DMS 273 (cell line): Measurements from ENCODE around the gene MRPS14.
A peak's percentile ranks its signal among the peaks of the same experiment; 100 is the strongest.
"Not testable (repeated sequence)": the region's sequence is repeated elsewhere in the genome, so short reads cannot be mapped to it uniquely, and the experiment has no call there.

ENCODE experiments used
- DNase-seq: peaks from one replicate; lab custom pipeline; 2025; ENCODE audit not compliant: unreplicated experiment; lab: John Stamatoyannopoulos, UW

Gene MRPS14

DNA sequence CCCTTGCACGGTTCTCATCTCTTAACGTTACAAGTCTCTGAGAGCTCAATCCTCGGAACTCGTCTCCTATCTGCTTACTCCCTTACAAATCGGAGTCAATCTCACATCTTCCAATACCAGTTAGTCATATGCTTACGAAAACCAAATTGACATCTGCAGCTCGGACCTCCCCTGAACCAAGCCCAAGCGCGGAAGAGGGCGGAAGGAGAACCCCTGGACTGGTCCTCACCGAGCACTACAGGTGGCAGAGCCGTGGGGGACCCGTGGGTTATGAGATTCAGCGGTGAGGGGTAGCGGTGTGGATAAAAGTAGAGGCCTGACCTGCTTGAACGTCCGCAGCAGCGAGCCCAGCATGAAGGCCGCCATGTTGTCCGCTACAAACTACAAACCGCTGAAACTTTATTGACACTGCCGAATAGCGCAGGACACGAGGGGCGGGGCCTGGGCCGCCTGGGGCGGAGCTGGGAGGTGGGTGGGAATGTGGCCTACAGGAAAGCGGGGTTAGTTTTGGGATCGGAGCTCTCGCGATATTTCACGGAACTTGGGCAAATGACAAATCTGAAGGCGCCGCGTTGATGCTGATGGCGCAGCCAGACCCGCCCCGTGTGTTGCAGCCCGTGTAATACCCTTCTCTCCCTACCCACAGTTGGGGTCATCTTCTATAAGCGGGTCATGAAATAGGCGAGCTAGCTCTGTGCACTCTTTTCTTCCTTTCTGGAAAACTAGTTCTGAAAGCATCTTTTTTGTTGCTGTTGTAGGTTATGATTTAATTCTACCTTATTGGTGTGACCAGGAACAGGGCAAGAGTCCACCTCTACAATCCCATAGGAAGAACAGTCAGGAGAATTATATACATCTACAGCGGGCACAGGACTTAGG, at the start of gene MRPS14:
TSS of gene MRPS14 (minus strand) at position 383 of the 879 bp plus-strand sequence. CDS start at position 366, 17 bp downstream.
- peak; percentile 99 for DNase-seq

DNA sequence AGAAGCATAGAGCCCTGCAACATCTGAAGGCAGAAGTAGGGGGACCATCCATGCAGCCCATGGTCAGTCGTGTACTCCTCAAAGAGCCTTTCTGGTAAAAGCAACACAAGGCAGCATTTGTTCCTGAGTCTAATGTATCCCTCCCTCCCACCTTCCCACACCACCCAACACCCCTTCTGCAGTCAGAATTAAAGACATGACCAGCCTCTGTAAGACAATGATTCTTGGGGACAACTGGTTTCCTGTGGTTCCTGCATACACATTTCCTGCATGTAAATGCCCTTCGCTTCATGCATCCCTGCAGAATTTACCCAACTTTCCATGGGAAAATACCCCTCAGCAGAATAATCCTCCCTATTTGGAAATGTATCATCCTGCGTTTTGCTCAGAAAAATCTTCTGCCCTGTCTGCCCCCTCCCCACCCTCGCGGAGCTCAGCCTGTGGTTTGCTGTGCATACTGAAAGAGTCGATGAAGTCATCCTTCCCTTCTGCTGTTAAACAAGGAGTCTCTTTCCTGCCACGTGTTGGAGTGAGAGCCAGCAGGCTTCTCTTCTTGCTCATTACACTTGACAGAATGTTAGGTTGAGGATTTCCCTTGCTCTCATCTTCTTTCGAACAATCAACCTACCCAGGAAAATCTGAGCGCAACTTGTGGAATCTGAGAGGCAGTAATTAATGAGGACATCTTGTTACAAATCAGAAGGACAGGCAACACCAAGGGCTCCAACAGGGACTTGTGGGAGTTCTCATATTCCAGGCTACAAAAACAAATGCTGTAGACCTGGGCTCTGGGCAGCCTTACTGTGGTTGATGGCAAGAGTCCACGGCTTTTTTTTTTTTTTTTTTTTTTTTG, 49.1 kb upstream of the MRPS14 start:
- peak; percentile 84 for DNase-seq

DNA sequence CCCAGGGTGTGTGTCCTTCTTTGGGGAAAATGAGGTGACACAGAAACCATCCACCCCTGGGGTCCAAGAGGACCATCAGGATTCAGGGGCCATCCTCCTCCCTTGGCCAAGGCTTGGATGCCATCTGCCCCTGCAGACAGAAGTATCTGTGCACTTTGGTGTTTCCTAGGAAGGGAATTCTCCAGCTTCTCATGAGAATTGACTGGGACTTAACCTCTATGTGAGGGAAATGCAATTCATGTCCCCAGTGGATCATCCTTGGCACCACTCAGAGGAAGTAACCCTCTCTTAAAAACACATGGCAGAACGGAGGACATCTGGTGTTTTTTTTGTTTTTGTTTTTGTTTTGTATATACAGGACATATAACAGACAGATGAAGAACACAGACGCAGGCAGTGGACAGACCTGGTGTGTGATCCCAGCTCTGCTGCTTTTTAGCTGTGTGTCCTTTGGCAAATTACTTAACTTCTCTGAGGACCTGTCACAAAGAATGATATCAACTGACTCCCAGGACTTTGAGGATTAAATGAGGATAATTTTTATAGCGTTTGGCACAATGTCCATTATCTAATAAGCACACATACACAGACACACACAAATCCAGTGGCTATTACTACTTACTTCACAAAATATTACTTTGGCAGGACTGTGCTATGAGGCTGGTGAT, 48.2 kb upstream of the MRPS14 start:
- DNase-seq, result no peak

DNA sequence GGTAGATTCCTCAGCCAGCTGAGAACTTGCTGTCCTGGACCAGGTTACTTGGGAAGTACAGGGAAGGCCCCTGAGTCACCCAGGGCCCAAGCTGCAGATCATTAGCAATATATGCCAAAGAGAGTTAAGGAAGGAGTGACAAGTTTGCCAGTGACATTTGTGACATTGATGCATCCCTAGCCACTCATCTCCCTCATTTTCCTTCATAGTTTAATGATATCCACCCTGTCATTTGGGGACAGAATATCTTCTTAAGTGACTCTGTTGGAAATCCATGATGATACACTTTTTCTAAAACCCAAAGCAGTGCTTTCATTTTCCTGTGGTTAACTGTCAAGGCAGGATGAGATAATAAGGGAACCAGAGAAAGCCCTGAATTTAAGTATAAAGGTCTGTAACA, 47.6 kb upstream of the MRPS14 start:
- no peak for DNase-seq

DNA sequence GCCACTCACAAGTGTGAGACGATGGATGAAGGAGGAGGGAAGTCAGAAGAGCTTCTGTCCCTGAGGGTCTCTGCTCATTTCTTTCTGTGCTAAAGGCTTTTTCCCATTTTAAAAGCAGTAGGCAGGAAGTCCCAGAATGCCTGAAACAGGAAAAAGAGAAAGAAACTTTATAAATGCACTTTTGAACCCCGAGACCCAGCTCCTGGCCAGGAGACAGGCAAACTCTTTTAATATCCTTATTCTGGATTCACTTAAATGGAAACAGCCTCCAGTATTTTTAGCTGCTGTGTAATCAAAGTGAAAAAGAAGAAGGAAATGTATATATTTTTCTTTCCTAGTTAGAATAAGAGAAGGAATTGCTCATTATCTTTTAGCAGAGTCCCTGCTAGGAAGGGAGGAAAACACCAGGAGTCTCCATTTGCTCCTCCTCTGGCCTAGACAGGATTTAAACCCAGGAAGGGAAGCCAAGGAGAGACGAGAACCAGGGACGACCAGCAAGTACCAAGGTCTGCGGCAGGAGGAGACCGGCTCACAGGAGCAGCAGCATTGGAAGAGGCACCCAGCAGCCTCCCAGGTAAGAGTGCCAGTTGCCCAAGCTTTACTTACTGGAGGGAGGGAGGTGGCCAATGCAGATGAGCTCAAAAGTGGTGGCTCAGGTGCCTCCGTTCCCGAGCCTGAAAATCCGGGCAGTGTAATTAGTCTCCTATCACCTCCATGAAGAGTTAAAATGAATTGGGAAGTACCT, 44.3 kb upstream of the MRPS14 start, which contains the start of gene TNN:
TSS of gene TNN (plus strand) at position 472 of the 745 bp plus-strand sequence. CDS start 9,586 bp downstream, outside the sequence.
- no peak for DNase-seq

DNA sequence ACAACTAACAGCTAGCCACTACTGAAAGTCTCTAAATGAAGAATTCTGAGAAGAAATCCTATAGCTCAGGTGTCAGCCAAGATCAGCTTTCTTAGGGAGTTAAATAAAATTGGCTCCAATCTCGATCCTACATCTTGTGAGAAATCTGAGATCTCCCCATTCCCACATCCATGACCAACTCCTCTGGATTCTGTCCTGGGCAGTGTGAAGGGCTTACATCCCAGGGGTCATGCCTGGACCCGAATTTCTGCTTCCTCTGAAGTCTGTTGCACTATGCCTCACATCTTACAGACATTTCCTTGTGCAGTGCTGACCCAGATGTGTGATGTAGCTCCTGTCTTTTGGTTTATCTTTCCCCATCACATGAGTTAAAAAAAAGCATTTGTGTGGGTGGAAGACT, 39.6 kb upstream of the MRPS14 start:
- DNase-seq, result no peak

DNA sequence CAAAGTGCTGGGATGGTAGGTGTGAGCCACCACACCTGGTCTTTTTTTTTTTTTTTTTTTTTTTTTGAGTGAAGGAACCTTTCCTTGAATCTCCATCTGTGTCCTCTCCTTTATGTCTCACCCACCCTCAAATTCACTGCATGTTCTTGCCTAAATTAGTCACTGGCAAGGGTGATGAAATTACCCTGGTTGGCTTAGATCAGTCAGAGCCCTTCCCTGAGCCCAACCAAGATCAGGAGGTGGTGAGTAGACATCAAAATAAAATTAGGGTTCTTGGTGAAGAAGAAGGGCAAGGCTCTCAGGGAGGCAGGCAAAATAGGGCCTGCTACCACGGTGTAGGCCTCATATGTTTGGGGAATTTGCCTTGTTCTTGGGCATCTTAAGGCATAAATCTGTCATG, 39.1 kb upstream of the MRPS14 start:
- DNase-seq, result no peak

DNA sequence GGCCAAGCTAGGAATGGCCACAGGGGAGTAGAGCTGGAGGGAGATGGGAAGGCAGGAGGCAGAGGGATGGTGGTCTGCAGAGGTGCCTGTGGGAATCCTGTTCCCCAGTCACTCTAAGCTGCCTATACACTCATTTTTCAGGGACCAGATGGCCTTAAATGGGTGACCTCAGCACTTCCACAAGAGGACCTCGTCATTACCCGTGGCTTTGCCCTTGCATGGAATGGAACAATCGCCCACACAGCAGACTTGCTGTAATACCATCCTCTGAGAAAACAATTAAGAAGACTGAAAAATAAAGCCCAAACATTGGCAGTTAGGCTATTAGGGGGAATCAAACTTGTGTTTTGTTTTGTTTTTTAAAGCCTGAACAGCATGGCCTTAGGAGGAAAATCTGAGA, 31.5 kb upstream of the MRPS14 start:
- peak; percentile 9 for DNase-seq

DNA sequence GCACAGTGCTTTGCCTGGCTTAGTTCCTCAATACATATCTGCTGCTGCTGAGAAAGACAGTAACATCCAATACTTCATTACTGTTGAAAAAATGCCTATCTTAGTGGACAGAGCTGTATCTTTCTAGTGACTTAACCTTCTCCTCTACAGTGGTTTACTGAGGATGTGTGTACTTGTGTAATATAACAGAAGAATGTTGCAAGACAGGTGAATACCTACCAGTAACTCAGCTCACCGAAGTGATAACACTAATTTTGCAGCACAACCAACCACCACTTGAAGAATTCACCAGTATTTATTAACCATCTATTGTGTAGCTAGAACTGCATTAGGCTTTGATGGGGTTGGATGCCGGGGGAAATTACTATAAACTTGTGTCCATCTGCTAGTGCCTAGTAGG, 27.8 kb upstream of the MRPS14 start:
- DNase-seq, result no peak

DNA sequence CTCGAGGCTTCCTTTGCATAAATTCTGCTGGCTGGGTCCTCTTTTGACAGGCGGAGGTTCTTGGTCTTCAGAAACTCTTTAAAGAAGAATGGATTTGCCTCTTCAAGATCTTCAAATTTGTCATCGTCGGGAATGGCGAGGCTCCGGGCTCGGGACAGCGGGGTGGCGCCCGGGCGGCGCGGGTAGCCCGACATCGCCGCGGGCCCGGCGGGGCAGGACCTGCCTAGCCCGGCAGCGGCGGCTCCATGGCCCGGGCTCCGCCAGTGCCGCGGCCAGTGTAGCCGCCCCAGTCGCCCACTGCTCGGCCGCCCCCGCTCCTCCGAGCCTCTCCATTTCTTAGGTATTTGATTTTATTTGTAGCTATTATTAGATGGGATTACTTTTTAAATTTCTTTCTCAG, 22.3 kb upstream of the MRPS14 start:
- DNase-seq, result no peak

DNA sequence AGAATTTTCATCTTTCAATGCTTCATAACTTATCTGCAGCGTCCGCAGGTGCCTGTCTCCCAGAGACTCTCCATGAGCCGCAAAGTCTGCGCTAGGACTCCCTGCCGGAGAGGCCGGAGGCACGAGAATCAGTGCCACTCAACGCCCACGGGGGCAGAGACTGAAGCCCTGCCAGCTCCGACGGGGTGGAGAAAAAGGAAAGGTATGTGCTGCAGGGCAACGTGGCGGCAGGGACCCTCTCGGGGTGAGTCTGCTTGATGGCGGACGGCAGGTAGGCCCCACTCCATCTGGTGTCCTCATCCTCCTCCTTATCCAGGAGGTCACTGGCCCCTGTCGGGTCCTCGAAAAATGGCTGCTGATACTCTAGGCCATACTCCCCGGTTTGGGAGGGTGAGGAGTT, 21.9 kb upstream of the MRPS14 start:
- no peak for DNase-seq

DNA sequence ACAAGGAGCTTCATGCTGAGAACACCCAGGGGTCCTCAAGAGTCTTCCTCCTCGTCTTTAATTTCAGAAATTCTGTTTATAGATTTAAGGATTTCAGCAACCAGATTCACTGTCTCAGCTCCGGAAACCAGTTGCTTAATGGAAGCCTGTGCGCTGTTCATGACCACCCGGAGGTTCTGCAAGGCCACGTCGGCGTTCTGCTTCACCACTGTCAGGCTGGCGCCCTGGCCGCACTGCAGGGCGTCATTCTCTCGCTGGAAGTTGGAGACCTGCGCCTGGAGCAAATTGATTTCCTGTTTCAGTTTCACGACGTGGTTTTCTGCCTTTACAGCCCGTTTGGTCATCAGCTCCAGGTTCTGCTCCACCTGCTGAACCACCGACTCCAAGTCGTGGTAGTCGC, 21.4 kb upstream of the MRPS14 start:
- not testable (repeated sequence) for DNase-seq

DNA sequence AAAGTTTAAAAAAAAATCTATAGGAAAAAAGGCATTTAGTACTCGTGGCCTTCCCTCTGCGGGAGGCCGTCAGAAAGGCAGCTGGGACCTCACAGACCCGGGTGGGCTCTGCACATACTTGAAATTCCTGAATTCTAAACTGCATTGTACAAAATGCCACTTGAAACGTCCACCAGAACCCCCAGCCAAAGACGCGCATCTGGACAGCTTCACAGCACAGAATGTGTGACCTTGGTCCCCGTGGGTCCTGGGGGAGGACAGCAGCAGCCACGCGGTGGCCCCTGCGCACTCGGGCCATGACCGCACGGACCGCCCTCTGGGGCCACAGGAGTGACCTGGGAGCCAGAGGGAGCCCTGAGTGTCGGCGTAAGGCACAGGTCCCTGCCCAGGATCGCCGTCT, 20.6 kb upstream of the MRPS14 start:
- DNase-seq, result no peak

DNA sequence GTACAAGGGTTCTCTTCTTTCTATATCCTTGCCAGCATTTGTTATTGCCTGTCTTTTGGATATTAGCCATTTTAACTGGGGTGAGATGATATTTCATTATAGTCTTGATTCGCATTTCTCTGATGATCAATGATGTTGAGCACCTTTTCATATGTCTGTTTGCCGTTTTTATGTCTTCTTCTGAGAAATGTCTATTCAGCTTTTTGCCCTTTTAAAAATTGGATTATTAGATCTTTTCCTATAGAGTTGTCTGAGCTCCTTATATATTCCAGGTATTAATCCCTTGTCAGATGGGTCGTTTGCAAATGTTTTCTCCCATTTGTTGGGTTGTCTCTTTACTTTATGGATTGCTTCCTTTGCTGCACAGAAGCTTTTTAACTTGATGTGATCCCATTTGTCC, 19.4 kb upstream of the MRPS14 start:
- DNase-seq, result no peak

DNA sequence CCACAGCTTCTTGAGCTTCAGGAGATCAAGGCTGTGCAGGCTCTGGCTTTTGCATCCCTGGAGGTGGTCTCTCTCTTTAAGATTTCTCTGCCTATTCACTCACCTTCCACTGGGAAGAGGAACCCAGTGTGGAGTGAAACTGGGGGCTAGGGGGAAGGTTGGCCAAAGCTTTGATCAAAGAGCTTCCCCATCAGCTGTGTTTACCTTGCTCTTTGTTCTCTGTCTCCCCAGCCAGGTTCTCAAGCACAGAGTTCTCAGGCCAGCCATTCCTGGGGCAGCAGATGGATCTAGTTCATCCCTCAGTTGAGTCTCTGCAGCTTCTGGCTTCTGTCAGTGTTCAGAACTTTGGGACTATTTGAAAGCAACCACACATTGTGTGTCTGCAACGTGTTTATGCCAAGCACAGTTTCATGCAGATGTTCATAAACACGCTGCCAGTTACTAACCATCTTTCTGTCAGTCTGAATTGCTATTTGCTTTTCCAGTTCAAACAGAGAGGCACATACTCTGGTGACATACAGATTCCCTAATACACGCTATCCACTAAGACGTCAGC, 17.2 kb upstream of the MRPS14 start:
- no peak for DNase-seq

DNA sequence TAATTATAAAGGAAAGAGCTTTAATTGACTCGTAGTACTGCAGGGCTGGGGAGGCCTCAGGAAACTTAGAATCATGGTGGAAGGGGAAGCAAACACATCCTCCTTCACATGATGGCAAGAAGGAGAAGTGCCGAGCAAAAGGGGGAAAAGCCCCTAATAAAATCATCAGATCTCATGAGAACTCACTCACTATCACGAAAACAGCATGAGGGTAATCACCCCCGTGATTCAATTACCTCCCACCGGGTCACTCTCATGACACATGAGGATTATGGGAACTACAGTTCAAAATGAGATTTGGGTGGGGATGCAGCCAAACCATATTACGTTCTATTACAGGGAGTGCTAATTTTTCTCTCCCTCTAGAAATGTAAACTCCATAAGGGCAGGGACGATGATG, 14.2 kb upstream of the MRPS14 start:
- no peak for DNase-seq

DNA sequence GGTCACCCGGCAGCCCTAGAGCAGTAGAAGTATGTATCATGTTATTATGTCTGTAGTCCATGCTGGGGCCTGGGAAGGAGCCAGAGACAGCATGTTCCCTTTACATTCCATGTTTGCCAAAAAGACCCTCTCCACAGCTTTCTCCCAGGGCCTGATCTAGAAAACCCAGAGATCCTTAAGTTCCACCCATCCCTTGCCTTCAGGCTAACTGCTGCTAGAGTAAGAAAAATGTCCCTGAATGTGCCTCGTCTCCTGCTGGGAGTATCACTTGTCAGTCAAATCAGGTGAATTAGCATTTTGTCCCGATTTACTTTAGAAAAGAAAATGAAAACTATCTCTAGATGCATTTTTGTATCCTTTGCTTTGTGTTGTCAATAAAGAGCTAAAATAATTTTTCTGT, 13.3 kb upstream of the MRPS14 start:
- DNase-seq, result no peak

DNA sequence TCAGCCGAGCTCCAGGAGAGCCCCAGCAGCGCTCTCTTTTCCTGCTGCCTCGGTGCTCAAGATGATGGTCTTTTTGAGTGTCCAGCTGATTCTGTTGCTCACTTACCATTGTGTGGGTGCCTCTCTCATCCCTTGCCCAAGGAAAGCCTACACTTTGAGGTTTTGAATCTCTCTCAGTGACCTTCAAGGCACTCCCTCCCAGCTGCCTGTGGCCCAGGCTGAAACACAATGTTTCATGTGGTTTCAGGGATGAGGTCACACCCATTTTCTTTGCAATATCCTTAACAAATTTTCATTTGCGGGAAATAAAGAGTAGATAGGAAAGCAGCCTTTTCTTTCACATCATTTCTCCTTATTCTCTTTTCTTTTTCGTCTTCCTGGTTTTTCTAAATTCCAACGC, 12.6 kb upstream of the MRPS14 start:
- no peak for DNase-seq

DNA sequence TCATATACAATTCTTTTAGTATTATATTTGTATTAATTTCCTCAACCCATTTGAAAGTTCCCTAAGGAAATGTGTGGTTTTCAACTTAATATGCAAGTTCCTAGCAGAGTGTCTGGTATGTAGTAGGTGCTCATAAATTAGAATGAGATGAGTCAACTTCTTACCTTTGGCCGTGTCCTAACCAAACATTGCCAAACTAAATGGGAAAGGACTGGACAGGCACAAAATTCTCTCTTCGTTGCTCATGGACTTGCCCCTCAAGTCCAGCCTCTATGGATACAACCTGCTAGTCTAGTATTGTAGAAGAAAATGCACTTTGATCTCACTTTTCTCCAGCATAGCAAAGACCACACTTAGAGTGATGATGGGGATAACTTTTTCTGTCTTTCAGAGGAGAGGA, 11.6 kb upstream of the MRPS14 start:
- no peak for DNase-seq

DNA sequence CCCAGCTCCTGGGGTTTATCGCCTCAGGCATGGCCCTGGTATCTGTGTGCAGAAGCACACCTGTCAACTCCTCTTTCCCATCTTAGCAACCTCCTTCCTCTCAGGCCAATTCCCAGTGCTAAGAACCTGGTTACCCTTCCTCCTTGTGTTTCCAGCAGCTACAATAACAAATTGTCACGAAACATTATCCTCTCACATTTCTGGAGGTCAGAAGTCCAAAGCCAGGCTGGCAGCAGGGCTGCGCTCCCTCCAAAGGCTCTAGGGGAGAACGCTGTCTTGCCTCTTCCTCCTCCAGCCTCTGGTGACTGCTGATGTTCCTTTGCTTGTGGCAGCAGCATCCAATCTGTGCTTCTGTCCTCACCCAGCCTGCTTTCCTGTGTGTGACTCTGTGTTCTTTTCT, 10.7 kb upstream of the MRPS14 start:
- DNase-seq, result no peak
